MCF 10A (cell line): ENCODE results near the gene GPT2. TPM values are rescaled to one million over a fixed set of nuclear protein-coding genes. Genes with fewer than 3 reads are reported as not detected.

Experiments used
- BruUV-seq: library from RNA; stranded (reverse); fragments of 400-500 nt; replicated peaks from 2 replicates; lab custom pipeline; 2021; lab: Mats Ljungman, UMichigan
- CTCF ChIA-PET: fragments of 300-600 bp; sonication (Branson Sonifier 250); formaldehyde crosslinking; extraction: SDS; loops from one replicate; lab custom pipeline; 2021; ENCODE audit warnings: antibody characterized with exemption, inconsistent platforms; lab: Yijun Ruan, JAX
- POLR2A ChIA-PET: fragments of 300-600, 350-650 bp; sonication (Branson Sonifier 250); formaldehyde crosslinking; extraction: SDS; loops from one replicate; lab custom pipeline; 2020; ENCODE audit warnings: antibody characterized with exemption, inconsistent platforms; lab: Yijun Ruan, JAX
- DNase-seq: peaks from one replicate; pipeline ENCODE4 v3.0.0-alpha.2; 2018; ENCODE audit not compliant: unreplicated experiment
- H3K27ac Mint-ChIP-seq: one replicate; pipeline ENCODE4 v1.8.0; 2022; ENCODE audit warnings: mild to moderate bottlenecking, low read depth, mixed read lengths; ENCODE audit not compliant: unreplicated experiment
- H3K27me3 Mint-ChIP-seq: one replicate; pipeline ENCODE4 v1.8.0; 2022; ENCODE audit warnings: mixed read lengths; ENCODE audit not compliant: insufficient read depth, unreplicated experiment
- H3K36me3 Mint-ChIP-seq: one replicate; pipeline ENCODE4 v1.8.0; 2022; ENCODE audit warnings: mild to moderate bottlenecking, moderate library complexity, mixed read lengths; ENCODE audit not compliant: insufficient read depth, unreplicated experiment
- H3K4me1 Mint-ChIP-seq: one replicate; pipeline ENCODE4 v1.8.0; 2022; ENCODE audit warnings: mixed read lengths; ENCODE audit not compliant: insufficient read depth, unreplicated experiment
- H3K4me3 Mint-ChIP-seq: one replicate; pipeline ENCODE4 v1.8.0; 2022; ENCODE audit warnings: mild to moderate bottlenecking, moderate library complexity, mixed read lengths; ENCODE audit not compliant: unreplicated experiment
- H3K9me3 Mint-ChIP-seq: one replicate; pipeline ENCODE4 v1.8.0; 2022; ENCODE audit warnings: mixed read lengths; ENCODE audit not compliant: unreplicated experiment
- intact Hi-C: fragments of 100-400 bp; cut with micrococcal nuclease; formaldehyde crosslinking; loops from 2 replicates; pipeline ENCODE4 v1.14.1; 2022
- total RNA-seq: library from RNA; stranded (reverse); gene quantifications from 2 replicates; pipeline ENCODE4 v1.2.3, GENCODE V29; 2022
- TF ChIP-seq, protein P1 (sequence below): fragments of 200-600 bp; IDR thresholded peaks from one replicate; pipeline ENCODE4 v1.8.0; 2022; ENCODE audit warnings: antibody characterized with exemption, mild to moderate bottlenecking; ENCODE audit not compliant: unreplicated experiment

Gene GPT2
- total RNA-seq, 1 experiment from 2014 or later, result 60.6 TPM

DNA sequence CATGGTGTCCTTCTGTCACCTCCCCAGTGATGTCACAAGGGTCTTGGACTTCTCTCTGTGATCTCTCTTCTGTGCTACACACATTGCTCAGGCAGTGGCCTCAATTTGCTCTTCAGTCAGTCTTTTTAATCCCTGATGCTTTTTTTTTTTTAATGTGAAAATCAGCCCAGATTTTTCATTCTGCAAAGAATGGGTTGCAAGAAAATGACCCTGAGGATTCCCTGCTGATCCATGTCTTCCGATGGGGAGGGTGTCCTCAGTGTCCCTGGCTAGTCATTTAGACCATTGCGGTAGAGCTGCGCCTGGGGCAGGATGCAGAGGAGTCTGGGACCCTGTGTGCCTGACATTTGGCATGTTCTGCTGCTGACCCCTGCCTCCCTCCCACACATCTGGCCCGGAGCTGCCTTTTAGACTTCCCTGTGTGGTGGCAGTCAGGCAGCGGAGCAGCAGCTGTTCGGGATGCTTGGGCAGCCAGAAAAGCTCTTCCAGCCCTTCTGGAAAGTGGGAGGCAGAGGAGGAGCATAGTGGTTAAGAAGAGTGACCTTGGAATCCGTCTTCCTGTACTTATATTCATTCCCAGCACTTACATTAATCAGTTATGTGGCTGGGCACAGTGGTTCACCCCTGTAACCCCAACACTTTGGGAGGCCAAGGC, 12.3 kb downstream of the GPT2 start:
- no peaks in the 10 kb centered on the region for H3K27me3 Mint-ChIP-seq
- no peak overlapping the region for H3K27ac Mint-ChIP-seq
- ChIA-PET CTCF (interaction anchor here (0.5 to 3.9 kb wide), 6 partner anchors 10 to 333 kb away, joined by 3 to 15 read pairs (median 3); no protein-coding TSS in a partner anchor), POLR2A (interaction anchor here (0.6 to 0.9 kb wide), 2 partner anchors 10 to 1726 kb away, joined by 3 to 4 read pairs; no protein-coding TSS in a partner anchor)
- intact Hi-C loops, result no loop called here
- H3K36me3 Mint-ChIP-seq, result peaks cover 54% of the 10 kb centered on the region
- no TSS peak for BruUV-seq
- TF ChIP-seq, protein P1, sequence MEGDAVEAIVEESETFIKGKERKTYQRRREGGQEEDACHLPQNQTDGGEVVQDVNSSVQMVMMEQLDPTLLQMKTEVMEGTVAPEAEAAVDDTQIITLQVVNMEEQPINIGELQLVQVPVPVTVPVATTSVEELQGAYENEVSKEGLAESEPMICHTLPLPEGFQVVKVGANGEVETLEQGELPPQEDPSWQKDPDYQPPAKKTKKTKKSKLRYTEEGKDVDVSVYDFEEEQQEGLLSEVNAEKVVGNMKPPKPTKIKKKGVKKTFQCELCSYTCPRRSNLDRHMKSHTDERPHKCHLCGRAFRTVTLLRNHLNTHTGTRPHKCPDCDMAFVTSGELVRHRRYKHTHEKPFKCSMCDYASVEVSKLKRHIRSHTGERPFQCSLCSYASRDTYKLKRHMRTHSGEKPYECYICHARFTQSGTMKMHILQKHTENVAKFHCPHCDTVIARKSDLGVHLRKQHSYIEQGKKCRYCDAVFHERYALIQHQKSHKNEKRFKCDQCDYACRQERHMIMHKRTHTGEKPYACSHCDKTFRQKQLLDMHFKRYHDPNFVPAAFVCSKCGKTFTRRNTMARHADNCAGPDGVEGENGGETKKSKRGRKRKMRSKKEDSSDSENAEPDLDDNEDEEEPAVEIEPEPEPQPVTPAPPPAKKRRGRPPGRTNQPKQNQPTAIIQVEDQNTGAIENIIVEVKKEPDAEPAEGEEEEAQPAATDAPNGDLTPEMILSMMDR, result no peak
- no peak for DNase-seq
- no peak overlapping the region for H3K4me3 Mint-ChIP-seq
- H3K4me1 Mint-ChIP-seq, result peaks cover 6% of the 10 kb centered on the region
- no peaks in the 10 kb centered on the region for H3K9me3 Mint-ChIP-seq

DNA sequence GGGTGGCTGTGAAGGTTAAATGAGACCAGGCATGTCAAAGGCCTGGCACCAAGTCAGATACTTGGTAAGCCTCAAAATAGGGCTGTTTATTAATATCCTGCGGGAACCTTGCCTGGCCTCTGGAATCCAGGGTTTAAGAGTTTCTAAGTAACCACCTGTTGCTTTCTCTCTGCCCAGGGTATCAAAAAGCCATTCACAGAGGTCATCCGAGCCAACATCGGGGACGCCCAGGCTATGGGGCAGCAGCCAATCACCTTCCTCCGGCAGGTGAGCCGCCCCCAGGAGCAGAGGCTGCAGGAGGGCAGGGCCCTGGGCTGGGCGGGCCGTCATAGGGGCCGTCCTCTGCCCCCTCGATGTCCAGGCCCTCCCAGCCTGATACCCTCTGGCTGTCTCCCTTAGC, 13.3 kb downstream of the GPT2 start:
- DNase-seq, result no peak
- Mint-ChIP-seq H3K36me3 (peaks cover 54% of the 10 kb centered on the region), H3K4me1 (no peaks in the 10 kb centered on the region), H3K9me3 (no peaks in the 10 kb centered on the region), H3K4me3 (no peak overlapping the region), H3K27me3 (no peaks in the 10 kb centered on the region), H3K27ac (no peak overlapping the region)
- BruUV-seq, result no TSS peak
- intact Hi-C loops, result no loop called here
- CTCF ChIA-PET, result interaction anchor here (0.6 to 3.9 kb wide), 3 partner anchors 13 to 60 kb away, joined by 3 to 15 read pairs (median 6); no protein-coding TSS in a partner anchor
- POLR2A ChIA-PET, result no interaction called here
- TF ChIP-seq, protein P1, result no peak

DNA sequence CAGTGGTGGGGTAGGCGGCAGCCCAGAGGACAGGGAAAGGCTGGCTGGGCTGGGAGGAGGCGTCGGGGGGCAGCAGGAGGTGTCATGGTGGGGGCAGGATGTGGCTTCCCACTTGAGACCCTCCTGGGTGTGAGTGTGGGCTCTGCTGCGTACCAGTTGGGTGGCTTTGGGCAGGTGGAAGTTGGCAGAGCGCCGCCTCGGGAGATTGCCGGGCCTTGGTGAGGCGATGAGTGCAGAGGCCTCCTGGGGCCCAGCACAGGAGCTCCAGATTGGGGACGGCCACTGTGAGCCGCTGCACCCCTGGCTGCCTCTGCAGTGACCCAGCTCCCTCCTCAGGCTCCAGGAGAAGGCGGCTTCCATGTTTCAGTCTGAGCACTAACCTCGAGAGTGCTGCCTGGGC, 13.8 kb downstream of the GPT2 start:
- Mint-ChIP-seq H3K36me3 (peaks cover 53% of the 10 kb centered on the region), H3K4me3 (no peak overlapping the region), H3K27ac (no peak overlapping the region), H3K27me3 (no peaks in the 10 kb centered on the region), H3K4me1 (no peaks in the 10 kb centered on the region), H3K9me3 (no peaks in the 10 kb centered on the region)
- ChIA-PET POLR2A (no interaction called here), CTCF (interaction anchor here (0.6 to 3.9 kb wide), 4 partner anchors 12 to 61 kb away, joined by 3 to 15 read pairs (median 4); no protein-coding TSS in a partner anchor)
- TF ChIP-seq, protein P1, result no peak
- BruUV-seq, result no TSS peak
- DNase-seq, result no peak
- intact Hi-C loops, result no loop called here

- H3K4me3 Mint-ChIP-seq, result no peak overlapping the region
- H3K36me3 Mint-ChIP-seq, result peaks cover 59% of the 10 kb centered on the region
These were observed 15.4 kb downstream of the GPT2 start for GRCh38 chr16:46899443-46900143.

More at GRCh38 chr16:46899443-46900143, 15.4 kb downstream of the GPT2 start:
- no TSS peak for BruUV-seq
- H3K9me3 Mint-ChIP-seq, result no peaks in the 10 kb centered on the region
- POLR2A ChIA-PET, result interaction anchor here (0.7 to 1.4 kb wide), 2 partner anchors 8 to 37 kb away, joined by 4 to 5 read pairs; no protein-coding TSS in a partner anchor
- CTCF ChIA-PET, result interaction anchor here (0.7 to 15.6 kb wide), 7 partner anchors 9 to 794 kb away, joined by 4 to 287 read pairs (median 5); no protein-coding TSS in a partner anchor
- H3K4me1 Mint-ChIP-seq, result no peaks in the 10 kb centered on the region
- intact Hi-C loops, result no loop called here
- DNase-seq, result no peak
- TF ChIP-seq, protein P1, result no peak
- H3K27me3 Mint-ChIP-seq, result no peaks in the 10 kb centered on the region
- no peak overlapping the region for H3K27ac Mint-ChIP-seq
